WERI-Rb-1 (cell line): ENCODE measurements around the gene TRIP13.

Experiments used
- DNase-seq: peaks from one replicate; pipeline ENCODE4 v3.0.0-alpha.2; 2020
- H3K27ac ChIP-seq: fragments of 250-450 bp; sonication (Bioruptor Pico); 2 replicates; pipeline ENCODE4 v1.5.1; 2020; ENCODE audit warnings: mild to moderate bottlenecking, moderate library complexity
- H3K27me3 ChIP-seq: fragments of 250-450 bp; sonication (Bioruptor Pico); 2 replicates; pipeline ENCODE4 v1.5.1; 2021; ENCODE audit warnings: mild to moderate bottlenecking, low read depth, moderate library complexity; ENCODE audit not compliant: insufficient read depth, severe bottlenecking
- H3K36me3 ChIP-seq: fragments of 250-450 bp; sonication (Bioruptor Pico); 2 replicates; pipeline ENCODE4 v1.5.1; 2020; ENCODE audit warnings: mild to moderate bottlenecking, moderate library complexity
- H3K4me3 ChIP-seq: 2 replicates; pipeline ENCODE4 v1.5.1; 2011; ENCODE audit warnings: low read depth, mild to moderate bottlenecking, control low read depth, low read length
- H3K9me3 ChIP-seq: fragments of 250-450 bp; sonication (Bioruptor Pico); 2 replicates; pipeline ENCODE4 v1.5.1; 2021; ENCODE audit warnings: mild to moderate bottlenecking, moderate library complexity; ENCODE audit not compliant: severe bottlenecking
- CTCF ChIP-seq: IDR thresholded peaks from 2 replicates; pipeline ENCODE4 v1.5.1; 2011; ENCODE audit warnings: low read depth, mild to moderate bottlenecking, control low read depth, inconsistent platforms, low read length

TRIP13 gene

GRCh38 chr5:848671-849111 lies 44.0 kb upstream of the TRIP13 start:
- no peaks in the 10 kb centered on the region for H3K9me3 ChIP-seq

GRCh38 chr5:849651-850301 lies 42.9 kb upstream of the TRIP13 start:
- no peak overlapping the region for H3K27ac ChIP-seq
- H3K27me3 ChIP-seq: peaks cover 3% of the 10 kb centered on the region
- H3K4me3 ChIP-seq: no peak overlapping the region
- peaks cover 3% of the 10 kb centered on the region; the same call in 1 of the 2 replicates for H3K36me3 ChIP-seq
- DNase-seq: no peak
- H3K9me3 ChIP-seq: no peaks in the 10 kb centered on the region
- no peak for TF ChIP-seq CTCF

More at GRCh38 chr5:848671-849111, 44.0 kb upstream of the TRIP13 start:
- DNase-seq: no peak
- no peak overlapping the region for H3K4me3 ChIP-seq
- TF ChIP-seq CTCF: no peak
- peaks cover 3% of the 10 kb centered on the region for H3K27me3 ChIP-seq
- H3K36me3 ChIP-seq: peaks cover 3% of the 10 kb centered on the region; the same call in 1 of the 2 replicates
- no peak overlapping the region for H3K27ac ChIP-seq

- DNase-seq: no peak
- no peak within 1 kb of the TSS for H3K27ac ChIP-seq
- H3K4me3 ChIP-seq: no peak within 1 kb of the TSS
- H3K9me3 ChIP-seq: no peaks in the 10 kb centered on the region
- peaks cover 3% of the 10 kb centered on the region for H3K27me3 ChIP-seq
- TF ChIP-seq CTCF: no peak
- peaks cover 3% of the 10 kb centered on the region; the same call in 1 of the 2 replicates for H3K36me3 ChIP-seq
Measured at GRCh38 chr5:850511-851006, 42.1 kb upstream of the TRIP13 start, which contains the start of gene ZDHHC11. Gene ZDHHC11 (minus strand): TSS chr5:850986. CDS start chr5:850602, 384 bp downstream.

- no peak for TF ChIP-seq CTCF
- peaks cover 3% of the 10 kb centered on the region; the same call in 1 of the 2 replicates for H3K36me3 ChIP-seq
- no peaks in the 10 kb centered on the region for H3K9me3 ChIP-seq
- peaks cover 3% of the 10 kb centered on the region for H3K27me3 ChIP-seq
- DNase-seq: no peak
- no peak overlapping the region for H3K4me3 ChIP-seq
- no peak overlapping the region for H3K27ac ChIP-seq
Measured at GRCh38 chr5:851076-851475, 41.6 kb upstream of the TRIP13 start.

GRCh38 chr5:851553-851952 lies 41.1 kb upstream of the TRIP13 start:
- no peak for DNase-seq
- no peak overlapping the region for H3K4me3 ChIP-seq
- peaks cover 3% of the 10 kb centered on the region for H3K27me3 ChIP-seq
- H3K27ac ChIP-seq: no peak overlapping the region
- H3K36me3 ChIP-seq: peaks cover 3% of the 10 kb centered on the region; the same call in 1 of the 2 replicates
- no peaks in the 10 kb centered on the region for H3K9me3 ChIP-seq
- TF ChIP-seq CTCF: no peak
